IgD-negative memory B cell (primary cell): ENCODE data around the gene TMA16. TPM values are rescaled to one million over a fixed set of nuclear protein-coding genes. Genes with fewer than 3 reads are reported as not detected.
"Not testable (repeated sequence)": the region's sequence is repeated elsewhere in the genome, so short reads cannot be mapped to it uniquely, and the experiment has no call there.

ENCODE experiments used
- H3K27ac Mint-ChIP-seq, 3 donors: one replicate each; pipeline ENCODE4 v1.8.0; 2020 to 2022; ENCODE audit warnings: mild to moderate bottlenecking in 3 of 3, mixed read lengths in 3 of 3, moderate library complexity in 1 of 3
- H3K27me3 Mint-ChIP-seq: one replicate; pipeline ENCODE4 v1.8.0; 2021; ENCODE audit warnings: mixed read lengths
- H3K36me3 Mint-ChIP-seq: one replicate; pipeline ENCODE4 v1.8.0; 2020; ENCODE audit warnings: mild to moderate bottlenecking, mixed read lengths
- H3K4me1 Mint-ChIP-seq, 3 donors: one replicate each; pipeline ENCODE4 v1.8.0; 2020 to 2022; ENCODE audit warnings: mixed read lengths in 3 of 3, mild to moderate bottlenecking in 1 of 3
- H3K4me3 Mint-ChIP-seq, 4 donors: one replicate each; pipeline ENCODE4 v1.8.0; 2020 to 2022; ENCODE audit warnings: mild to moderate bottlenecking in 4 of 4, mixed read lengths in 4 of 4, moderate library complexity in 3 of 4
- H3K9me3 Mint-ChIP-seq, 3 donors: one replicate each; pipeline ENCODE4 v1.8.0; 2020 to 2021; ENCODE audit warnings: mixed read lengths in 3 of 3, mild to moderate bottlenecking in 1 of 3
- polyA plus RNA-seq: library from polyadenylated mRNA; unstranded; fragments of 300-500 nt; fragmentation: Illumina TruSeq; gene quantifications from one replicate; pipeline ENCODE4 v1.2.3, GENCODE V29; 2021

Gene TMA16
- 25.1 TPM for polyA plus RNA-seq

DNA sequence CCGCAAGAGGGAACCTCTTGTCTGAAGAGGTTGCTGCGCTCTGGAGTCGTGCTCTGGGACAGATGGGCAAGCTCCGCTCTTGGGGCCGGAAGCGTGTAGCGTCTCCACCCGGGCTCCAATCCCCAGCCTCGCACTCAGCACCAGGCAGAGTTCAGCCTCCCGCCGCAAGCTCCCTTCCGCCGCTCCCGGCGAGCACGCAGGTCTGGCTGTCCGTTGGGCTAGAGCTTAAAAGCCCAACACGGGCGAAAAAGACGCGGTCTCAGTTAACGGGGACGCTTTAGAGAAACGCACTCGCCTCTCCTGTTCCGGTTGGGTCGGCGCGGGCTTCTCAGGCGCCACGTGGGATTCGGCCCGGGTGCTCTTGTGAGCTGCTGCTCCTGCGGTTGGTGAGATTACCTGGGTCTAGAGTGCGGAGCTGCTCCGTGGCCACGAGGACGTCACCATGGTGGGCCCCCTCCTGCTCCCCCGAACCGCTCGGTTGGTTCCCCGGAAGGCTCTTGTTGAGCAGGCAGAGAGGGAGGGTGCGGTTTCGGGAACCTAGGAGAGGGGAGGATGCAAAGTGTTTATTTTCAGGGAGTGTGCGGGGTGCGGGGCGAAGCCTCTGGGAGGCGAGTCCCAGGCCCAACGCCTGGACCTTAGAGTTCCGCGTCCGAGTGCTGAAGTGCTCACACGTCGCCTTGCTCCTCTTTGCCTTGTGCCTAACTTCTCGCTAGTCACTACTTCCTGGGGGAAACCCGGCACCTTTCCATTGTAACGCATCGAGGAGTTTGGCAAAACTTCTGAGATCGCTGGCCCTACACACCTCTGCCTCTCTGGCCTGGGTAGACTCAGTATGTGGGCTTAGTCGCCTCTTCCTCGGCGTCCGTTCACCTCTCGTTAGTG lies at the start of gene TMA16:
TMA16 (plus strand) TSS at position 331 of the 882 bp plus-strand sequence; CDS start at position 443, 112 bp downstream.
- Mint-ChIP-seq H3K36me3 (peaks cover 5% of the 10 kb centered on the region), H3K27ac (peak within 1 kb of the TSS; percentile 92 to 98 (median 98)), H3K4me3 (peak within 1 kb of the TSS; percentile 94 to 100 (median 98)), H3K4me1 (peaks cover 23 to 31% (median 29%) of the 10 kb centered on the region in 3 donors), H3K27me3 (no peaks in the 10 kb centered on the region), H3K9me3 (no peaks in the 10 kb centered on the region)

- not testable (repeated sequence) for H3K27me3 Mint-ChIP-seq, H3K27ac Mint-ChIP-seq, H3K4me1 Mint-ChIP-seq, H3K36me3 Mint-ChIP-seq, H3K9me3 Mint-ChIP-seq, H3K4me3 Mint-ChIP-seq
Observed at GRCh38 chr4:163447023-163447422, 47.5 kb upstream of the TMA16 start.

GRCh38 chr4:163447481-163447880 lies 47.0 kb upstream of the TMA16 start:
- no peak overlapping the region for H3K4me3 Mint-ChIP-seq
- H3K4me1 Mint-ChIP-seq: peaks cover 0 to 2% (median 0%) of the 10 kb centered on the region in 3 donors
- no peaks in the 10 kb centered on the region for H3K36me3 Mint-ChIP-seq
- H3K27me3 Mint-ChIP-seq: no peaks in the 10 kb centered on the region
- no peaks in the 10 kb centered on the region for H3K9me3 Mint-ChIP-seq
- no peak overlapping the region for H3K27ac Mint-ChIP-seq

- Mint-ChIP-seq H3K4me3 (no peak overlapping the region), H3K36me3 (no peaks in the 10 kb centered on the region), H3K27me3 (no peaks in the 10 kb centered on the region), H3K9me3 (no peaks in the 10 kb centered on the region), H3K4me1 (peaks cover 0 to 3% (median 0%) of the 10 kb centered on the region in 3 donors), H3K27ac (no peak overlapping the region)
Observed at GRCh38 chr4:163448540-163449203, 45.8 kb upstream of the TMA16 start.

DNA sequence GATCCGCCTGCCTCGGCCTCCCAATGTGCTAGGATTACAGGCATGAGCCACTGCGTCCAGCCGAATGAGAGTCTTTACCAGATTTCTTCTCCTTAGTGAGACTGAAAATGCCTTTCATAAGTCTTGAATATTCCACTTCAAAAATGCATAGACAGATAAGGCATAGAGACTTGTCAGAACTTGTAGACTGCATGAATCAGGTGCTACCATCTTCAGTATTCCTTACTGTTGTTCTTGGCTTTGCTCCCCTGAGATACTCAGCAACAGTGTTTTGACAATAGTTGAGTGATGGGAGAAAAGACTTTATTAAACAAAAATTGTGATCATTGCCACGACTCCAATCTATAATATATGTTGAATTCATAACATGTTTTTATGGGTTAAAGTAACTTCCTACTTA lies 31.9 kb upstream of the TMA16 start:
- Mint-ChIP-seq H3K36me3 (no peaks in the 10 kb centered on the region), H3K4me3 (no peak overlapping the region), H3K4me1 (no peaks in the 10 kb centered on the region), H3K27ac (no peak overlapping the region), H3K9me3 (no peaks in the 10 kb centered on the region), H3K27me3 (no peaks in the 10 kb centered on the region)

DNA sequence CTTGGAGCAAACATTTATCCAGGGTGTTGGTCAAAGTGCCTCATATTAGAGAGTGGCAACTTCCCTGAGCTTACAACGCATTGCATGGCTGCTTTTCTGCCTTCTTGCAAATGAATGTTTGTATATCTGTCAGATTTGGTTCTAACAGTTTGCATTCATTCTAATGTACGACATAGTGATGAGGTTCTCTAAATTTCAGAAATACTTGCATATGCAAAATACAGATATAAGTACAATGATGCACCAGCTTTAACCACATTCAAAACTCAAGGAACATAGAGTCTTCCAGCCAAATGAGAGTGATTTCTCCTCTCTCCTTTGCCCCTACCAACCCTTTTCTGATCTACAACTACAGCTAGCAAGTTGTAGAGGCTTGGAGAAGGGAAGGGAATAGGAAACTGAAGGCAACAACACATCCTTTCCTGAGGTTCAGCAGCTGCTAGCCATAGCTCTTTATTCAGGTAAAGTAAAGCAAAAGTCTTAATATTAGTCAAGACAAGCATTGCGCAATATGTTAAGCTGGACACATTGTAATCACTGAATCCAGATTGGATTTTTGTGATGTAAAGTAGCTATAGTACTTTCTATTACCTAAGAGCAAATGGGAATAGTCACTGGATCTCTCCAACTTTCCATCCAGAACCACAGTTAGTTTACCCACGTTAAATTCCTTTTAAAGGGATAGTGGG lies 27.3 kb upstream of the TMA16 start:
- no peaks in the 10 kb centered on the region for H3K9me3 Mint-ChIP-seq
- peaks cover under 1% of the 10 kb centered on the region for H3K27me3 Mint-ChIP-seq
- H3K36me3 Mint-ChIP-seq: no peaks in the 10 kb centered on the region
- no peak overlapping the region for H3K4me3 Mint-ChIP-seq
- no peaks in the 10 kb centered on the region for H3K4me1 Mint-ChIP-seq
- H3K27ac Mint-ChIP-seq: no peak overlapping the region

- Mint-ChIP-seq H3K4me1 (no peaks in the 10 kb centered on the region), H3K4me3 (no peak overlapping the region), H3K27ac (no peak overlapping the region), H3K36me3 (no peaks in the 10 kb centered on the region), H3K27me3 (peaks cover 3% of the 10 kb centered on the region), H3K9me3 (peaks cover 0 to 3% (median 2%) of the 10 kb centered on the region in 3 donors)
Observed at GRCh38 chr4:163470391-163470790, 24.1 kb upstream of the TMA16 start.

- H3K4me3 Mint-ChIP-seq: no peak overlapping the region
- H3K4me1 Mint-ChIP-seq: no peaks in the 10 kb centered on the region
- H3K27ac Mint-ChIP-seq: no peak overlapping the region
- peaks cover 0 to 3% (median 2%) of the 10 kb centered on the region in 3 donors for H3K9me3 Mint-ChIP-seq
- peaks cover 3% of the 10 kb centered on the region for H3K27me3 Mint-ChIP-seq
- no peaks in the 10 kb centered on the region for H3K36me3 Mint-ChIP-seq
Observed at GRCh38 chr4:163473130-163473529, 21.4 kb upstream of the TMA16 start.

DNA sequence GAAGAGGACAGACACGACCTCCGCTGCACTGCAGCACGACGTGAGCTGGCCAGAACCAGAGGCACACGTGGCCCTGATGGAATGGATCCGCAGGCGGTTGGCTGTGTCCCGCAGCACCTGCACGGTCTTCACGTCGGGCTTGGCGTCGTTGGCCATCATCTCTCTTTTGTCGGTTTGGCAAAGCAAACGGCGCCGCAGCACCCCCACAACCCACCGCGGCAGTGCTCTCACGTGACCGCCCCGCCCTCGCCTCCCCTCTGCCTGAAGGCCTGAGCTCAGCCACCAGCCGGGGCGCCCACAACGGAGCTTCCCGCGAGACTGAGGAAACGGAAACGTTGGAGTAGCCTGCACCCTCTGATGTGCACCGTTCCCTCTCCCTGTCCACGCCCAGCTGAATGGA lies 20.9 kb upstream of the TMA16 start, which contains the start of gene TKTL2:
TKTL2 (minus strand) TSS at position 179 of the 400 bp plus-strand sequence; CDS start at position 159, 20 bp downstream.
- Mint-ChIP-seq H3K4me3 (no peak within 1 kb of the TSS), H3K27me3 (peaks cover 3% of the 10 kb centered on the region), H3K27ac (no peak within 1 kb of the TSS), H3K4me1 (no peaks in the 10 kb centered on the region), H3K36me3 (no peaks in the 10 kb centered on the region), H3K9me3 (peaks cover 0 to 3% (median 2%) of the 10 kb centered on the region in 3 donors)

DNA sequence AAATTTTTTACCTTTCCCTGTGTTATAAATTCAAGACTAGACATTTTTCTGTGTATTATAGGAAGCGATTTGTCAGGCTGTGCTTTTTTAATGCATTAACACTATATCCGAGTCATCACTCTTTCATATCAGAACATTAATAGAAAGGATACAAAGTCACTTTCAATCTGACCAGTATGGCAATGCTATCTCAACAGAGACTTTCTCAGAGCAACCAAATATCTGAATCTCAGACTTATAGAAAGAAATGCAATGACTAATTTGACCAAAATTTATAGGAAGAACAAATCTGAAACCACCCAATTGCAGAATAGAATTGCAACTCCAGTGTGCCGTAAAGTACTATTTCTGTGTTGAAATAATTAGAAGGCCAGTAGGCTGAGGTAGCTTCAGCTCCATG lies 20.5 kb upstream of the TMA16 start:
- H3K36me3 Mint-ChIP-seq: no peaks in the 10 kb centered on the region
- no peak overlapping the region for H3K4me3 Mint-ChIP-seq
- H3K9me3 Mint-ChIP-seq: peaks cover 0 to 3% (median 2%) of the 10 kb centered on the region in 3 donors
- H3K27ac Mint-ChIP-seq: no peak overlapping the region
- no peaks in the 10 kb centered on the region for H3K4me1 Mint-ChIP-seq
- H3K27me3 Mint-ChIP-seq: peaks cover 3% of the 10 kb centered on the region

DNA sequence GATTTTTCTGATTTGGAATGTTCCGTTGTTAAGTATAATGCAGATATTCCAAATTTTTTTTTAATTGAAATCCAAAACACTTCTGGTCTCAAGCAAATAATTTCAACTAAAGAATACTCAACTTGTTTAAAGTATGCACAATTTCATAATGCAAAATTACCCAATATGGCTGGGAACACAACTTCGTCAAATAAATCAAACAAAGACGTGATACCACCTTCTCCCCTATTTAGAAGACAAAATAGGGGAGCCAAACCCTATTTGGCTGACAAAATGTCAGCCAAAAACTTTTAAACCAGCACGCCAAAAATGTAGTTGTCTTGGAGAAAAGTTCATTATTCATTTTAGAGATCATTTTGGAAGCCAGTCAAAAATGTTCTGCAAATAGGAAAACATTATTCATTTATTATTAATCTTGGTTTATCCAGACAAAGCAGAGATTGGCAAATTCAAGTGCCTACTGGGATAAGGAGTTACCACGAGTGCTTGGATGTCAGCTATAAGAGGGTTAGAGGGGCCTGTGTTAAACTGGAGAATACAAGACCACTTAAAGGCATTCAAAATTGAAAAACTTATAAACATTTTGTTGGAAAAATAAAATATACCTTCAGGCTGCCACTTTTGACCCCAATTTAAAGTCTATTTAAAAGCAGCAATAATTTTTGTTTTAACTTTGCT lies 17.6 kb upstream of the TMA16 start:
- Mint-ChIP-seq H3K36me3 (no peaks in the 10 kb centered on the region), H3K9me3 (peaks cover 0 to 3% (median 2%) of the 10 kb centered on the region in 3 donors), H3K27me3 (peaks cover 3% of the 10 kb centered on the region), H3K4me1 (peaks cover 0 to 5% (median 0%) of the 10 kb centered on the region in 3 donors), H3K27ac (no peak overlapping the region), H3K4me3 (no peak overlapping the region)

GRCh38 chr4:163482190-163482589 lies 12.3 kb upstream of the TMA16 start:
- H3K9me3 Mint-ChIP-seq: no peaks in the 10 kb centered on the region
- H3K4me1 Mint-ChIP-seq: peaks cover 0 to 5% (median 0%) of the 10 kb centered on the region in 3 donors
- peak overlapping the region in 2 of 4 donors; percentile 44 to 74 for H3K4me3 Mint-ChIP-seq
- peak overlapping the region in 1 of 3 donors; percentile 3 for H3K27ac Mint-ChIP-seq
- H3K27me3 Mint-ChIP-seq: no peaks in the 10 kb centered on the region
- H3K36me3 Mint-ChIP-seq: peaks cover 2% of the 10 kb centered on the region

DNA sequence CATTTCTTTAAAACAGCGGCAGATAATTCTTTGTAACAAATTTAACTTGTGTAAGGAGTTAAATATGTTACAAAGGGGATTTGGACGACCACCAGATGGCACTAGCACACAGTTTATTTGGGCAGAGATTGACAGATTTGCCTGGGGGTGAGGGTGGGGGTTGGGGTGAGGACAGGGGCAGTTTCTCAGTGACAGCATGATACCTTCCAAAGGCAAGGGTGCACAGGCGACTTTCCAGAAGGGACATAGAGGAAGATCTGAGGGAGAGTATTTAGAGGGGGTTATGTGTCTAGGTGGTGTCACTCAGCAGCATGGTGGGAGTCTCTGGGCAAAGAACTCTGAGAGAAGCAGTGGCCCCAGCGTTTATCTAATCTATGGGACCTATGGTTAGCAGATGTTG lies 9.6 kb upstream of the TMA16 start:
- Mint-ChIP-seq H3K4me3 (no peak overlapping the region), H3K4me1 (peaks cover 5 to 9% (median 5%) of the 10 kb centered on the region in 3 donors), H3K27ac (no peak overlapping the region), H3K9me3 (no peaks in the 10 kb centered on the region), H3K27me3 (no peaks in the 10 kb centered on the region), H3K36me3 (peaks cover 2% of the 10 kb centered on the region)

- Mint-ChIP-seq H3K4me3 (no peak overlapping the region), H3K36me3 (peaks cover 2% of the 10 kb centered on the region), H3K27ac (no peak overlapping the region), H3K27me3 (no peaks in the 10 kb centered on the region), H3K4me1 (peaks cover 5 to 9% (median 5%) of the 10 kb centered on the region in 3 donors), H3K9me3 (no peaks in the 10 kb centered on the region)
Observed at GRCh38 chr4:163485589-163485988, 8.9 kb upstream of the TMA16 start.
